K562 (cell line): ENCODE results near the gene HMCN1. TPM values are rescaled to one million over a fixed set of nuclear protein-coding genes. Genes with fewer than 3 reads are reported as not detected.

Experiments used
- ATAC-seq: fragments of 200-7000 bp; cut with Tn5 transposase; 3 replicates; pipeline ENCODE4 v1.9.1; 2020; ENCODE audit warnings: moderate library complexity
- BruUV-seq: library from RNA; stranded (reverse); fragments of 400-500 nt; replicated peaks from 2 replicates; lab custom pipeline; 2021; lab: Mats Ljungman, UMichigan
- CTCF ChIA-PET: fragments of 300-600 bp; formaldehyde crosslinking; extraction: SDS; loops from one replicate; lab custom pipeline; 2021; ENCODE audit warnings: low intra/inter-chr PET ratio; lab: Yijun Ruan, JAX
- POLR2A ChIA-PET: fragments of 300-600, 350-650 bp; sonication (Branson Sonifier 250); formaldehyde crosslinking; extraction: SDS; loops from one replicate; lab custom pipeline; 2021; ENCODE audit warnings: antibody characterized with exemption, inconsistent platforms; lab: Yijun Ruan, JAX
- DNase-seq, 4 experiments: peaks; one replicate each; pipeline versions ENCODE4 v3.0.0 to v3.0.0-alpha.2; 2011 to 2018; ENCODE audit warnings: low spot score in 3 of 4, mixed read lengths in 3 of 4; ENCODE audit errors: extremely low read depth in 1 of 4
- FAIRE-seq: peaks from 2 replicates; lab custom pipeline; 2011; peaks lifted over from hg19 to GRCh38; lab: Jason Lieb, UNC
- H2AFZ ChIP-seq: 2 replicates; pipeline ENCODE4 v1.6.0; 2011; ENCODE audit warnings: low read depth, low read length, control low read depth, inconsistent platforms
- H3K27ac ChIP-seq: fragments of 200-600 bp; 3 replicates; pipeline ENCODE4 v1.8.0; 2011; ENCODE audit warnings: low read depth, mild to moderate bottlenecking, control low read depth, inconsistent platforms, low read length, moderate library complexity, mixed read lengths; ENCODE audit errors: extremely low read depth
- H3K27me3 ChIP-seq, 2 experiments: fragments of 300-600 bp in 1 of 2; 2 replicates in 1 of 2; 3 replicates in 1 of 2; pipeline versions ENCODE4 v1.6.0 to v1.8.0; 2011; ENCODE audit warnings: inconsistent platforms in 2 of 2, low read length in 2 of 2, mild to moderate bottlenecking in 1 of 2, mixed read lengths in 1 of 2, moderate library complexity in 1 of 2; ENCODE audit not compliant: control insufficient read depth in 2 of 2, insufficient read depth in 2 of 2
- H3K36me3 ChIP-seq: fragments of 300-600 bp; 3 replicates; pipeline ENCODE4 v1.8.0; 2011; ENCODE audit warnings: mild to moderate bottlenecking, low read length, inconsistent platforms; ENCODE audit not compliant: control insufficient read depth, insufficient read depth
- H3K4me1 ChIP-seq, 2 experiments: fragments of 200-600 bp in 1 of 2; replicated peaks in 1 of 2; 2 replicates in 1 of 2; 3 replicates in 1 of 2; pipeline versions ENCODE4 v1.5.1 to v1.8.0; 2011; ENCODE audit warnings: inconsistent platforms in 2 of 2, low read length in 2 of 2, mild to moderate bottlenecking in 1 of 2, mixed read lengths in 1 of 2, moderate library complexity in 1 of 2; ENCODE audit not compliant: control insufficient read depth in 2 of 2, insufficient read depth in 2 of 2
- H3K4me2 ChIP-seq: 2 replicates; pipeline ENCODE4 v1.6.1; 2011; ENCODE audit warnings: low read length, control low read depth, inconsistent platforms, mixed read lengths; ENCODE audit not compliant: insufficient read depth
- H3K4me3 ChIP-seq: fragments of 200-600 bp; sonication (generic), shearing (Covaris generic); 2 replicates; pipeline ENCODE4 v1.5.1; 2016; ENCODE audit warnings: control low read depth, inconsistent platforms
- H3K79me2 ChIP-seq: fragments of 200-600 bp; 3 replicates; pipeline ENCODE4 v1.8.0; 2011; ENCODE audit warnings: low read length, inconsistent platforms; ENCODE audit not compliant: control insufficient read depth, insufficient read depth
- H3K9ac ChIP-seq, 2 experiments: 2 replicates each; pipeline versions ENCODE4 v1.6.0 to v1.6.1; 2011; ENCODE audit warnings: low read depth in 2 of 2, low read length in 2 of 2, control low read depth in 1 of 2, inconsistent platforms in 1 of 2, mild to moderate bottlenecking in 1 of 2, mixed read lengths in 1 of 2; ENCODE audit not compliant: insufficient read depth in 1 of 2
- H3K9me1 ChIP-seq: one replicate; pipeline ENCODE4 v1.6.0; 2011; ENCODE audit warnings: inconsistent platforms, mild to moderate bottlenecking, low read length, moderate library complexity; ENCODE audit not compliant: control insufficient read depth, insufficient read depth
- H3K9me3 ChIP-seq: replicated peaks from 2 replicates; pipeline ENCODE4 v1.5.1; 2011; ENCODE audit warnings: low read depth, low read length, inconsistent platforms; ENCODE audit not compliant: control insufficient read depth, insufficient read depth
- H4K20me1 ChIP-seq: replicated peaks from 2 replicates; pipeline ENCODE4 v1.6.1; 2011; ENCODE audit warnings: low read length, inconsistent platforms, mixed read lengths; ENCODE audit not compliant: control insufficient read depth, insufficient read depth
- CAMTA2 ChIP-seq: fragments of 250-450 bp; sonication (Bioruptor Pico); conservative IDR thresholded peaks from 2 replicates; pipeline ENCODE4 v1.5.1; 2022
- FOS ChIP-seq: IDR thresholded peaks from 3 replicates; pipeline ENCODE4 v1.6.1; 2011; ENCODE audit not compliant: insufficient read length; ENCODE audit errors: extremely low read depth
- HCFC1 ChIP-seq: IDR thresholded peaks from 2 replicates; pipeline ENCODE4 v1.6.1; 2012; ENCODE audit warnings: low read depth, low read length, improper control_type of control experiment
- RBFOX2 ChIP-seq: fragments of 200-400 bp; formaldehyde crosslinking; IDR thresholded peaks from 2 replicates; pipeline ENCODE4 v1.6.1; 2017; ENCODE audit warnings: low read depth, mild to moderate bottlenecking, low read length, moderate library complexity
- SIRT6 ChIP-seq: IDR thresholded peaks from one replicate; pipeline ENCODE4 v1.6.1; 2012; ENCODE audit warnings: low read depth, mild to moderate bottlenecking, control low read depth, inconsistent platforms, low read length, moderate library complexity
- WGBS: fragments of 100-300 bp; shearing (Covaris generic); methylation state at CpG from one replicate; pipeline ENCODE4 v1.1.6; 2016; ENCODE audit warnings: low coverage, mixed read lengths; ENCODE audit not compliant: insufficient coverage; ENCODE audit errors: missing lambda C conversion rate; 5-methylcytosine and 5-hydroxymethylcytosine counted together
- in situ Hi-C: fragments of 300-500 bp; cut with MboI; formaldehyde crosslinking; loops from 4 replicates; pipeline ENCODE4 v1.15.0; 2018; ENCODE audit warnings: inconsistent platforms, mixed read lengths
- intact Hi-C: fragments of 100-400 bp; cut with micrococcal nuclease; formaldehyde crosslinking; loops from 2 replicates; pipeline ENCODE4 v1.14.2; 2022
- polyA plus RNA-seq, 8 experiments: library from polyadenylated mRNA; depleted of rRNA in 4 of 8; stranded (reverse) in 5 of 8; unstranded in 3 of 8; fragments of >200 nt; fragmentation: Nextera tagmentation in 2 of 8; fragmentation: Illumina TruSeq in 1 of 8; extraction: Ambion mirVana in 2 of 8; extraction: Trizol in 1 of 8; gene quantifications; 2 replicates each; pipeline versions ENCODE4 v1.2.1 to v1.2.3, GENCODE V29; 2011 to 2014; ENCODE audit warnings: inconsistent platforms in 1 of 8, missing spikeins in 1 of 8
- total RNA-seq, 7 experiments: library from RNA; depleted of rRNA in 6 of 7; stranded (reverse); fragments of >200 nt in 6 of 7; fragmentation: Illumina TruSeq in 2 of 7; extraction: Trizol in 2 of 7; gene quantifications; 2 replicates each; pipeline versions ENCODE4 v1.2.1 to v1.2.3, GENCODE V29; 2011 to 2021; ENCODE audit warnings: low replicate concordance in 1 of 7
- TF ChIP-seq, protein P1 (sequence below): conservative IDR thresholded peaks from 2 replicates; pipeline ENCODE4 v1.6.1; 2011; ENCODE audit warnings: low read depth, mild to moderate bottlenecking, low read length; ENCODE audit not compliant: control insufficient read depth
- TF ChIP-seq, protein P2 (sequence below): sonication (generic); formaldehyde crosslinking; IDR thresholded peaks from 2 replicates; pipeline ENCODE4 v1.8.0; 2022; ENCODE audit warnings: mild to moderate bottlenecking, low read depth, missing genetic modification reagents

Gene HMCN1
- total and polyA plus RNA-seq, 9 of the 15 experiments (the other 6 are each of a cell fraction or from before 2014, with no cell fraction given): 0.07 to 0.36 (median 0.21) TPM

DNA sequence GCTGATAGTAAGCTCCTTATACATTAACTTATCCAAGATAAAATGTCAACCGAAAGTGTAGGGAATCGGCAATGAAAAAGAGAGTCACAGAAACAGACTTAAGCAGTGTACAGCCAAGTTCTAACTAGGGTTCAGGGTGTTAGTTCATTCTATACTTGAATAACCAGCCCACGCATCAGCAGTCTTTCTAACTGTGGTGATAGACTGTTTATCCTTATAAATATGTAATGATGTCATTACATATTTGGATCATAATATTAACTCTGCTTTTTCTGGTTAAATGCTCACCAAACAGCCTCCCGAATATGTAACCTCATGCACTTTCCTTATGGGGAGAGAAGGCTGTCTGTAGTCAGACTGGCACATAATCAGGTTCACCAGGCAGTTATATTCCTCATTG, 11.0 kb downstream of the HMCN1 start:
- in situ Hi-C loops (no loop called here), intact Hi-C loops (no loop called here)
- H3K27me3 ChIP-seq: no peaks in the 10 kb centered on the region
- POLR2A ChIA-PET: interaction anchor here (0.8 kb wide), 1 partner anchor 278 kb away, joined by 3 read pairs; no protein-coding TSS in a partner anchor
- FAIRE-seq (no peak), DNase-seq (no peak), ATAC-seq (no peak)
- H3K27ac ChIP-seq: no peak overlapping the region
- TF ChIP-seq, protein P1, sequence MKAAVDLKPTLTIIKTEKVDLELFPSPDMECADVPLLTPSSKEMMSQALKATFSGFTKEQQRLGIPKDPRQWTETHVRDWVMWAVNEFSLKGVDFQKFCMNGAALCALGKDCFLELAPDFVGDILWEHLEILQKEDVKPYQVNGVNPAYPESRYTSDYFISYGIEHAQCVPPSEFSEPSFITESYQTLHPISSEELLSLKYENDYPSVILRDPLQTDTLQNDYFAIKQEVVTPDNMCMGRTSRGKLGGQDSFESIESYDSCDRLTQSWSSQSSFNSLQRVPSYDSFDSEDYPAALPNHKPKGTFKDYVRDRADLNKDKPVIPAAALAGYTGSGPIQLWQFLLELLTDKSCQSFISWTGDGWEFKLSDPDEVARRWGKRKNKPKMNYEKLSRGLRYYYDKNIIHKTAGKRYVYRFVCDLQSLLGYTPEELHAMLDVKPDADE: no peak
- TF ChIP-seq CAMTA2 (CRISPR knock-in tag) (no peak), SIRT6 (no peak), RBFOX2 (no peak)
- H3K79me2 ChIP-seq: no peaks in the 10 kb centered on the region
- no peaks in the 10 kb centered on the region for H4K20me1 ChIP-seq
- no peaks in the 10 kb centered on the region for H3K4me1 ChIP-seq
- H3K4me2 ChIP-seq: no peak overlapping the region
- no peak overlapping the region for H2AFZ ChIP-seq
- WGBS: 1% methylated on average over 4 of the region's 4 CpGs
- no peak overlapping the region for H3K9ac ChIP-seq
- no peaks in the 10 kb centered on the region for H3K36me3 ChIP-seq
- H3K9me1 ChIP-seq: no peaks in the 10 kb centered on the region
- BruUV-seq: no TSS peak
- H3K4me3 ChIP-seq: no peak overlapping the region
- CTCF ChIA-PET: no interaction called here
- H3K9me3 ChIP-seq: no peaks in the 10 kb centered on the region

DNA sequence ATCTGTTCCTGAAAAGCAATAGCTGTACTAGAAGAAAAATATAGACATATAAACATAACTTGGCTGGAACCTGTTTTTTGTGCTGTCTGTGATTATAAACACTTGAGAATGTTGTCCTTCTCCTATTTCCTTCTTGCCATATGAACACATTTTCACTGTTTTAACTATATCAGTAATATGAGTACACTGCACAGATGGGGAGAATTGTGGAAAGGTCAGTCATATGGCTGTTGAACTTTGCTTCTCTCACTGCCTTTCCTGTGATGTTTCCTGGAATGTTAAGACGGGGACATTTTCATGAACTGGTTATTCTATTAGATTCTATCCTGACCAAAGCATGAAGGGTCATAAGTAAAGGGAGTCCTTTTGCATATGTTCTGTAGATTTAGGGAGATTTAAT, 24.9 kb downstream of the HMCN1 start:
- H3K27me3 ChIP-seq: no peaks in the 10 kb centered on the region
- H3K9me1 ChIP-seq: no peaks in the 10 kb centered on the region
- no peaks in the 10 kb centered on the region for H3K9me3 ChIP-seq
- WGBS: 0% methylated on average over 1 of the region's 1 CpG
- H3K4me2 ChIP-seq: no peak overlapping the region
- CTCF ChIA-PET: no interaction called here
- intact Hi-C loops: no loop called here
- in situ Hi-C loops: no loop called here
- H3K9ac ChIP-seq: no peak overlapping the region
- POLR2A ChIA-PET: no interaction called here
- no peak for ATAC-seq
- H2AFZ ChIP-seq: no peak overlapping the region
- H3K36me3 ChIP-seq: no peaks in the 10 kb centered on the region
- H3K27ac ChIP-seq: no peak overlapping the region
- H4K20me1 ChIP-seq: no peaks in the 10 kb centered on the region
- DNase-seq: no peak
- no peak overlapping the region for H3K4me3 ChIP-seq
- TF ChIP-seq, protein P2, sequence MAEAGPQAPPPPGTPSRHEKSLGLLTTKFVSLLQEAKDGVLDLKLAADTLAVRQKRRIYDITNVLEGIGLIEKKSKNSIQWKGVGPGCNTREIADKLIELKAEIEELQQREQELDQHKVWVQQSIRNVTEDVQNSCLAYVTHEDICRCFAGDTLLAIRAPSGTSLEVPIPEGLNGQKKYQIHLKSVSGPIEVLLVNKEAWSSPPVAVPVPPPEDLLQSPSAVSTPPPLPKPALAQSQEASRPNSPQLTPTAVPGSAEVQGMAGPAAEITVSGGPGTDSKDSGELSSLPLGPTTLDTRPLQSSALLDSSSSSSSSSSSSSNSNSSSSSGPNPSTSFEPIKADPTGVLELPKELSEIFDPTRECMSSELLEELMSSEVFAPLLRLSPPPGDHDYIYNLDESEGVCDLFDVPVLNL (CRISPR knock-in tag): no peak
- no peak for TF ChIP-seq HCFC1
- no peak for TF ChIP-seq FOS
- BruUV-seq: no TSS peak
- no peaks in the 10 kb centered on the region for H3K79me2 ChIP-seq
- no peaks in the 10 kb centered on the region for H3K4me1 ChIP-seq
- FAIRE-seq: no peak
